ENCODE data around the gene MBNL1.
"Not testable (repeated sequence)": the region's sequence is repeated elsewhere in the genome, so short reads cannot be mapped to it uniquely, and the experiment has no call there.

MBNL1 gene

DNA sequence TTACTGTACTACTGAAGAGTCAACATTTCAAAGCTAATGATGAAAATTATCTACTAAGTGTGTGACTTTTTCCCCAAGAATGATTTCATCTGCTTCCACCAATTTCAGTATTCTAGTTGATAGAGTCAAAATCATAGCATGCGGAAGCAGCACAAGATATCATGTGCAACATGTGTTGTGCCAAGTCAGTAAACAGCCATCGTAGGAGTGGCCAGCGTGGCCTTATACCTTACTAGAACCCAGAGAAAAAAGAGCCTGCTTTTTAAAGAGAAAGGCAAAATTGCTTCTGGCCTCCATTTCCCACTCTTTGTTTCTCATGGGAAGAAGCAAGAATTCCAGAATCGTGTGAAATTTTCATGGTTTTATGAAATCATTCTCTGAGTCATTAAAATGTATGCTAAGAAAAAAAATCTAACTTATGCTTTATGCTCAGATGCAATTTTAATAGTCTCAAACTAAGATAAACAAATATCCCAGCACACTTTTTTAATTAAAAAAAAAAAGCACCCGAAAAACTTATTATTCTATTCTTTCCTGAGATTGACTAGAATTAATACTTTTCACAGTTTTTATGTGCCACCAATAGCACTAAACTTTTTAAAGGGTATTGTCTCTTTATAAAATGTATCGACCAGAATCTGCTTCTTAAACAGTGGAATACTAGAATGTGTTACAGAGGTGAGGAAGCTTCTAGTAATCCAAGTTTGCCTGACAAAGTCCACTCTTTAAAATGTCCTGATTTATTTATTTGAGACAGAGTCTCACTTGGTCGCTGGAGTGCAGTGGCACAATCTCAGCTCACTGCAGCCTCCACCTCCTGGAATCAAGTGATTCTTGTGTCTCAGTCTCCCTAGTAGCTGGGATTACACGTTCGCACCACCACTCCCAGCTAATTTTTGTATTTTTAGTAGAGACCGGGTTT lies 87.3 kb downstream of the MBNL1 start:
- in situ Hi-C loops (cut with HindIII; ENCODE audit: low pct_ligation_motif_present, low pct_unique_long_range_greater_than_20kb, low sequenced_read_pairs): no loop called here
- DNase-seq: no peak

DNA sequence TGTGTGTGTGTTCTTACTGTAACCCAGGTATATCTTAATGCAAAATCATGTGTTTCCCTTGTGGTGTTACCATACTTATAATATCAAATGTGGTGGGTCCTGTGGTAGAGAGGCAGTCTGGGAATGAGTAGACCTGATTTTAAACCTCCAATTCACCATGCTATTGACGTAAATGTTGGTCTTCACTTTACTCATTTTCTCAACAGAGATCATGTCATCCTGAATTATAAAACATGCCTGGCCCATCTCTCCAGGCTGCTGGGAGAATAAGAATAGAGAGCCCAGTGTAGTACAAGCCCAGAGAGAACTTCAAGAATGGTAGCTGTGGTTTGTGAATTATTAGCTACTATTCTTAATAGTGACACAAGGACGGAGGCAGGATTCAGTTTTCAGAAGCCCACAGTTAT lies 88.1 kb downstream of the MBNL1 start:
- no peak for DNase-seq
- in situ Hi-C loops (cut with HindIII; ENCODE audit: low pct_ligation_motif_present, low pct_unique_long_range_greater_than_20kb, low sequenced_read_pairs): no loop called here

DNA sequence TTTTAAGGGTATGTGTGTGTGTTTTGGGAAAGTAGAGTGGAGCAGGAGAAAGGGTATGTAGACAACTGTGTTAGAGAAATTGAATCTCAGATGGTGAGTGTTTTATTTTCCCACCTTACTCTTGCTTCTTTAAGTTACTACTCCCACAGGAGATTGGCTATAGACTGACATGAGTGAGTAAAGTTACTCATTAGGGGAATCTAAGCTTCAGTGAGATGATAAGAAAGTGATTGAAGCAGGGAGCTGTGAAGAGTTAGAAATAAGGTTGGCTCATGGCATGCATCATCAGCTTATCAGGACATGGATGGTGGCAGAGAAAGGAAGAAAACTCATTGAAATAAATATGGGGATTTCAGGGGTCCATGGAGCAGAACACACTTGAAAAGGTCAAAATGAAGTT lies 88.9 kb downstream of the MBNL1 start:
- no peak for DNase-seq

DNA sequence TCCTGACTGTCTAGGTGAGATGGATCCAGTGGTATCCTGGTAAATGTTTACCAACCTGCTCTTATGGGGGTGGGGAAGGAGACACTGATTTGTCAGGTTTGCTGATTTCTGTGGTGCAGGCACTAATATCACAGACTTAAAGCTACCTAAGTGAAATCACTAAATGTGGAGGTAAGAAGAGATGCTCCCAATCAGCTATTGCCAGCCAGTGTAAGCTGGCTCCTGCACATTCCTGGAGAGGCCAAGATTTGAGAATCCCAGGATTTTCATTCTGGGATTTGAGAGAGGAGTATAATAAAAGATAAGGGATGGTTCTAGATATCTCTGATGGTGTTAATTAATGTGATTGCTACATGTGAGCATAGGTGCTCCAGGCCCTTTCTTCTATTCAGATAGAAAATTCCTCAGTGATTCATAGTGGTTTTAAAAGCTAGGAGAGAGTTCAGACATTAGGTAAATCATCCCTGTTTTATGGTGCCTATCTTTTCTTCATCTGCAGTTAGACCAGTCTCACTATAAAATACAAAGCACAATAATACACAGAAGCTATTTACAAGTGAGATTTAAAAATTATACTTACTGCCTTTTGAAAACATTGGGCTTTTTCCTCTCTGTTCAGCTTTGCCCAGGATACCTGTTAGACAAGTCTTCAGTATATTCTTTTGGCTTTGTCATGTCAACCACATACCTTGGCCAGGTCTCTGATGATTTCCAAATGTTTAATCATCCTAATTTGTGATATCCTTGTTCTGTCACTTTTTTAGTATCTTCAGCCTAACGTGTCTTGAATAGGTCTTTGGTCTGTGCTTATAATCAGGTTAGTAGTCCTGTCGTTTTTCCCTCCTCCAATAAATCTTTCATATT lies 90.9 kb downstream of the MBNL1 start:
- no peak for DNase-seq
- in situ Hi-C loops (cut with HindIII; ENCODE audit: low pct_ligation_motif_present, low pct_unique_long_range_greater_than_20kb, low sequenced_read_pairs): no loop called here

More for the DNA sequence above, 88.9 kb downstream of the MBNL1 start:
- in situ Hi-C loops (cut with HindIII; ENCODE audit: low pct_ligation_motif_present, low pct_unique_long_range_greater_than_20kb, low sequenced_read_pairs): no loop called here

DNA sequence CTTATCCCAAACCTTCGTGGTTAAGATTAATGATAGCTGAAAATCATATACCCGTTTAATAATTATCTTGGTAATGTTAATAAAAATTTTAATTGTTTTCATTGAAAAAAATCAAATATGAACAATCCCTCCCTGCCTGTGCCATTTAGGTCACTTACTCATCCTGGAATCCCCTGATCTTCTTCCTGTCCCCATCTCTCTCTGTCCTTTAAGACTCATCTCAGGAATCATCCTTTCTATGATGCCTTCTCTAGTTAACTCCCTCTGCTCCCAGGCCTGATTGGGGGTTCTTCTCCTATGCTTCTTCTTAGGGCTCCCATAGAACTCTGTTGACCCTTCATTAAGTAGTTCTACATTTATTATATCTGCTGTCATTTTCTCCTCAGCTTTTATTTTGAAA lies 91.6 kb downstream of the MBNL1 start:
- in situ Hi-C loops (cut with HindIII; ENCODE audit: low pct_ligation_motif_present, low pct_unique_long_range_greater_than_20kb, low sequenced_read_pairs): no loop called here

DNA sequence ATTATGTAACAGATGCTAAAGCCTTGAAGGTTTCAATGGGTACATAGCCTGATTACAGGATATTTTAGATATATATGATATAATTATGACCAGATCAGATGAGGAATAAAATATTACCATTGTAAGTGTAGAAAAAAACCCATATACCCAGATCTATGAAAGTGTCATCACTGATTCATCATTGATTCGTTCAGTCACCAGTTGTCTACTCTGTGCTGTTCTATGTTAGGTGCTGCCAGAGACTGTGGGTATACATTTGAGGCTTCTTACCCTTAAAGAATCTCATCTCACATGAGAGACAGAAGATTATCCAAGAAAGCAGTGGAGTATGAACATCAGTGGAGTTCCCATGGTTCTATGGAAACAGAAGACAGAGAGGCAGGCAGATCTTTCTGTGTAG lies 92.2 kb downstream of the MBNL1 start:
- DNase-seq: no peak
- in situ Hi-C loops (cut with HindIII; ENCODE audit: low pct_ligation_motif_present, low pct_unique_long_range_greater_than_20kb, low sequenced_read_pairs): no loop called here

More for the DNA sequence above, 91.6 kb downstream of the MBNL1 start:
- no peak for DNase-seq

DNA sequence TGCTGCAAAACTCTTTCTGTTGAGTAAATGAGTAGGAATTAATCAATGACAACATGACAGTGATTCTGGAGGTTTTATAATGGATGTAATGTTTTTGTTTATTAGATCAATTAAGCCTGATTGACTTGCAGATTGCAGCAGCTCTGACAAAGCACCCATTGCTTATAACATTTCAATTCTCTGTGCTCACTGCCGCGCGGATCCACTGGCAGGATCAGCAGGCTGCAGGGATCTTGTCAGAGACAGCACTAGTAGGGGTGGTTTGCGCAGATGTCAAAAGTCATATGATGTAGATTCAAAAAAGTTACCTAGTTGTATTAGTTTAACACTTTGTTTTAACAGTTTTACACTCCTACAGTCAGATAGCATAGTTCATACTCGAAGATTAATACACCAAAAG lies 93.4 kb downstream of the MBNL1 start:
- in situ Hi-C loops (cut with HindIII; ENCODE audit: low pct_ligation_motif_present, low pct_unique_long_range_greater_than_20kb, low sequenced_read_pairs): no loop called here
- no peak for DNase-seq

DNA sequence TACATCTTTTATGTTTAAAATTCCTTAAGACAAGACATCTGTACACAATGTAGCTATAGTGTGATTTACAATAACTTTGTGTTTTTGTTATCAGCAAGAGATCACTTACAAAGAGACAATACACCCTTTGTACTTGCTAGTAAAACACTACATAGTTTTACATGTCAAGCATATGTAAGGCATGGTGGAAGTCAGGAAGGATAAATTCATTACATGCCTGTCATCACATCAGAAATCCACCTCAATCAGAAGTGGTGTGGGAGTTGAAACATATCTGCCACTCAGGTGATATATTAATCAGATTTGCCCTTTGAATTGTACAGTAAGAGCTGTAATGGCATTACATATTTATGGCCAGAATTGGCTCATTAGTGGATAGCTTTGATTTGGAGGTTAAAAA lies 95.5 kb downstream of the MBNL1 start:
- in situ Hi-C loops (cut with HindIII; ENCODE audit: low pct_ligation_motif_present, low pct_unique_long_range_greater_than_20kb, low sequenced_read_pairs): no loop called here
- no peak for DNase-seq

DNA sequence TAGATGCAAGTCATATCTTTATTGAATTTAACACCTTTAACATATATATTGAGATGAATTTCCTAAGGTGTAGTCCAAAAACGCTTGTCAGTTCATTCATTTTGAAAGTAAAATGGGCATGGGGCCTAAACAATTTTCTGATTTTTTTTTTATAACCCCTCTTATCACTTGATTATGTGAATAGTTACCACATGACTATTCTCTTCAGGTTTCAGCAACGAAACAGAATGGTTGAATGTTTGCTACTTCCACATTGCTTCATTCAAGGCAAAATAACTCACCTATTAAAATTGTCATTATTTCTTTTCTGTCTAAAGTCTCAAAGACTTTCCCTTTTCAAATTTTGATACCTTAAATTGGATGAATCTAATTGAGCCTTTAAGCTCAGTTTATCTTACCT lies 96.4 kb downstream of the MBNL1 start:
- no peak for DNase-seq
- in situ Hi-C loops (cut with HindIII; ENCODE audit: low pct_ligation_motif_present, low pct_unique_long_range_greater_than_20kb, low sequenced_read_pairs): no loop called here

DNA sequence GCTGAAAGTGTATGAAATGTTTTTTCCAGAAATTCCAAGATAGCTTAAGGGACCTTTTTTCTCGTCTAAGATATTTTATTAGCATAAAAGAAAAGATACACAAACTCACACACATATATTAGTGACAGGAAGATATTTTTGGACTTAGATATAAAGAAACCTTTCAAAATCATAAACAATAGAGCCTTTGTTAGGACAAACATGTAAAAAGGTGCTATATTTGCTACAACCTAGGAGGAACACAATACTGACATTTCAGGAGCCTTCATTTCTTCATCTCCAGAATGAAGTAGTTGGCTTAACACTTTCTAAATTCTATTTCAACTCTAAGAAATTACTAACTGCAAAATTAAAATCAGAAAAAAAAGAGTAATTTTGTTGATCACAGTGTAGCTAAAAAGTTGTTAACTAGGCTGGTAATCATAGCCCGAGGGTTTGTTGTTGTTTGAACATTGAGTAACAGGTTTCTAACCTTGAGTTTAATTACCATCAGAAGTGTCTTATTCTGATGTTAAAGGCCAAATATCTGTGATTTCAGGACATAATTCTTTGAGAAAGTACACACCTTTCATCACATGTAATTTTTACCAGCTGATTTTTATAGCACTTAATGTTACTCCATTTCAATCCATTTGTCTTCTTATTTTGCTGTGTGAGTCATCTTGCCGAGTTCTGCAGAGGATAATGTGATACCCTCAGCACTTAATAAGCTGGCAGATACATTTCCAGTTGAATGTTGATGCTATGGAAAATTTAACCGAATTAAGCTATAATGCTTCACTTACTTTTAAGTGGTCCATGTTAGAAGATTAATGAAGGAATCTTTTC lies 97.3 kb downstream of the MBNL1 start:
- DNase-seq: no peak
- in situ Hi-C loops (cut with HindIII; ENCODE audit: low pct_ligation_motif_present, low pct_unique_long_range_greater_than_20kb, low sequenced_read_pairs): no loop called here

DNA sequence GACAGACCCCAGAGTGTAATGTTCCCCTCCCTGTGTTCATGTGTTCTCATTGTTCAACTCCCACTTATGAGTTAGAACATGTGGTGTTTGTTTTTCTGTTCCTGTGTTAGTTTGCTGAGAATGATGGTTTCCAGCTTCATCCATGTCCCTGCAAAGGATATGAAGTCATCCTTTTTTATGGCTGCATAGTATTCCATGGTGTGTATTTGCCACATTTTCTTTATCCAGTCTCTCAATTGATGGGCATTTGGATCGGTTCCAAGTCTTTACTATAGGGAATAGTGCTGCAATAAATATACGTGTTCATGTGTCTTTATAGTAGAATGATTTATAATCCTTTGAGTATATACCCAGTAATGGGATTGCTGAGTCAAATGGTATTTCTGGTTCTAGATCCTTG lies 98.5 kb downstream of the MBNL1 start:
- in situ Hi-C loops (cut with HindIII; ENCODE audit: low pct_ligation_motif_present, low pct_unique_long_range_greater_than_20kb, low sequenced_read_pairs); DNase-seq: not testable (repeated sequence)

DNA sequence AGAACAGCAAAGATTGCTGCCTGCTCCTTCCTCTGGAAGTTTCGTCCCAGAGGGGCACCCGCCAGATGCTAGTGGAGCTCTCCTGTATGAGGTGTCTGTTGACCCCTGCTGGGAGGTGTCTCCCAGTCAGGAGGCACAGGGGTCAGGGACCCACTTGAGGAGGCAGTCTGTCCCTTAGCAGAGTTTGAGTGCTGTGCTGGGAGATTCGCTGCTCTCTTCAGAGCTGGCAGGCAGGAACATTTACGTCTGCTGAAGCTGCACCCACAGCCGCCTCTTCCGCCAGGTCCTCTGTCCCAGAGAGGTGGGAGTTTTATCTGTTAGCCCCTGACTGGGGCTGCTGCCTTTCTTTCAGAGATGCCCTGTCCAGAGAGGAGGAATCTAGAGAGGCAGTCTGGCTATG lies 103.9 kb downstream of the MBNL1 start:
- in situ Hi-C loops (cut with HindIII; ENCODE audit: low pct_ligation_motif_present, low pct_unique_long_range_greater_than_20kb, low sequenced_read_pairs); DNase-seq: not testable (repeated sequence)

DNA sequence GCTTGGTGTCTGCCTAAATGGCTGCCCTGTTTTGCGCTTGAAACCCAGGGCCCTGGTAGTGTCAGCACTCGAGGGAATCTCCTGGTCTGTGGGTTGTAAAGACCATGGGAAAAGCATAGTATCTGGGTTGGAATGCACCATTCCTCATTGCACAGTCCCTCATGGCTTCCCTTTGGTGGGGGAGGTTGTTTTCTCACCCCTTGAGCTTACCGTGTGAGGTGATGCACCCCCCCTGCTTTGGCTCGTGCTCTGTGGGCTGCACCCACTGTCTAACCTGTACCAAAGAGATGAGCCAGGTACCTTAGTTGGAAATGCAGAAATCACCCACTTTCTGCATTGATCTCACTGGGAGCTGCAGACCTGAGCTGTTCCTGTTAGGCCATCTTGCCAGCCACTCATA lies 104.7 kb downstream of the MBNL1 start:
- in situ Hi-C loops (cut with HindIII; ENCODE audit: low pct_ligation_motif_present, low pct_unique_long_range_greater_than_20kb, low sequenced_read_pairs): no loop called here
- no peak for DNase-seq

DNA sequence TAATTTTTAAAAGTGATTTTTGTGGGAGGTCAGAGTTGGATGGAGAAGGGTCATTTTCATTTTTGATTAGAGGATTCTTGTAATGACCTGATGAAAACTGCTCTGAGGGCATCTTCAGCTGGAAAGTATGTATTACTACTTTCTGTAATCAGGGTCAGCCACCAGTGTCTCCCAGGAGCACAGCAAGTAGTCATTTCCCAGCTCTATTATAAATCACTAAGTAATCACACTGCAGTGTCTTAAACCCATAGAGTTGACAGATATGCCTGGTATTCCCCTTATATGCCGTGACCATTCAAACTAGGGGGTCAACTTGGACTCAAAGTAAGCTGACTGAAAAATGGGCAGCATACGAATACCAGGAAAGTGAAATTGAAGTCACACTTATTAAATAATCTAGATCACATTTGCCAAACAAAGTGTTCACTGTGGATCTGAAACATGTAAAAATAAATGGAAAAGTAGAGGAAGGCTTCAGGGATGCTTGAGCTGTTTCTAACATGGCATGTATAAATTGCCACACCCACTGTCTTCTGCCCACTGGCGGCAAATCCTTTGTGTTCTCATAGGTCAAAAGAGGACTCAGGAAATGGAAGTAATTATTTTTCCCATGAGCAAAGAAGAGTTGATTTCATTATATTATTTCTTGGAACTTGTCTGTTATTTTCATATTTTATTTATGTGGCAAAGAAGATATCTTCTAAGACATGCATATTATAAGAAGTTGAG lies 105.7 kb downstream of the MBNL1 start:
- DNase-seq: no peak
- in situ Hi-C loops (cut with HindIII; ENCODE audit: low pct_ligation_motif_present, low pct_unique_long_range_greater_than_20kb, low sequenced_read_pairs): no loop called here

DNA sequence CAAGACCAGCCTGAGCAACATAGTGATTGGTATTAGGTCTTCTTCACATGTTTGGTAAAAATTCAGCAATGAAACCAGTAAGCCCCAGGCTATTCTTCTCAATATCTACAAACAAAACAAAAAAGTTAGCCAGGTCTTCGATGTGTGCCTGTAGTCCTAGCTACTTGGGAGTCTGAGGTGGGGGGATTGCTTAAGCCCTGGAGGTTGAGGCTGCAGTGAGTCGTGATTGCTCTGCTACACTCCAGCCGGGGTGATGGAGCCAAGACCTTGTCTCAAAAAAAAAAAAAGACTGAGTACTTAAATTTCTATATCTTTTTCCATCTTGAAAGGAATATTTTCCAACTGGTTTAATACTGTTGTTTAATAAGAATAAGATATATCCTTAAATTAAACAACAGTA lies 106.8 kb downstream of the MBNL1 start:
- in situ Hi-C loops (cut with HindIII; ENCODE audit: low pct_ligation_motif_present, low pct_unique_long_range_greater_than_20kb, low sequenced_read_pairs): no loop called here
- DNase-seq: peak; percentile 36

DNA sequence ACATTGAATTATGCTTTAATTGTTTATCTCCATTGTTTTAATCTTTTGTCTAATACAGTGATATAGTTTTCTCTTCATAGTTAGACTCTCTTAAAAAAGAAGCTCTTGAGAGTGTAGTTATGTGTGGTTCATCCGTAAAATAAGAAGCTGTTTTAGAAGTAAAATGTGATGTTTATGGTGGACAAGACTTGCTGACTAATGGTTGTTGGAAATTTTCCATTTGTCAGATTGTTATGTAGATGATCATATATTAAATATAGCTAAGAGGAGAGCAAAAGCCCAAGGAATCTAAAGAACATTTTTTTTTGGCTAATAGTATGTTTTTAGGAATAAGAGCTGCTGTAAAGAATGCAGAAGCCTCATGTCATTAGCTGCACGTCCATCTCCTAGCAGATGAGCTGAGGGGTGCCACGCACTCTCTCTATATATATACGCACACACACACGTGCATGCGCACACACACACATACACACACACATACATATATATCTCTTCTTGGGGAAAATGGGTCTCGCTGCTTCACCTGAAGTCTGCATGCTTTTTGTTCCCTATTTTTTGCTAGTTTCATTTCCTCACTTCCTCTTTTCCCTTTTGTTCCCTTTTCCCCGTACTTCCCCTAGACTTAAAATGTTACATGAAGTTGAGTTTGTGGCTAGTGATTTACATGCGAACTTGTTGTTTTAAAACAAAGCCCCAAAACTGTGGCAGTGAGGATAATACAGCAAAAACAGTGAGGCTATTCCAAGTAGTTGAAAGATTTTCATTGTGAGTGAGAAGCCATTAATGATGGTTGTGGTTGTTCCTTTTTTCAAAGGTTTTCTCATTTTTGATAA lies 107.8 kb downstream of the MBNL1 start:
- peak; percentile 32 for DNase-seq
- in situ Hi-C loops (cut with HindIII; ENCODE audit: low pct_ligation_motif_present, low pct_unique_long_range_greater_than_20kb, low sequenced_read_pairs): no loop called here

DNA sequence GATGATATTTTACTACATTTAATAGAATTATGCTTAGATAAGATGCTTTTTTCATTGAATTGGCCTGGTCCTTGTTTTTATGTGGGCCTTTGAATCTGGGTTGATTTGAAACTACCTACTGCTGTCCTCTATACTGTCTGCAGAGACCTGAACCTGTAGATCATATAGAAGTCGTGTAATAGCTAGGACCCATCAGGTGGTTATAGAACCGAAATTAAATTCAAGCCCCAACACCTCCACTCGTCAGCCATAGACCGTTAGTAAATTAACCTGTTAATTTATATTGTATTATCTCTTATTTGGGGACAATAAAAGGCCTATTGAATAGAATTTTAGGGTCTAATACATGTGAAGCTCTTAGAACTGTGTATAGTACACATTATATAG lies 108.4 kb downstream of the MBNL1 start:
- in situ Hi-C loops (cut with HindIII; ENCODE audit: low pct_ligation_motif_present, low pct_unique_long_range_greater_than_20kb, low sequenced_read_pairs): no loop called here
- DNase-seq: no peak

Measured in ACHN (cell line).